Measurements from ENCODE around the gene ASB18.
A peak's percentile ranks its signal among the peaks of the same experiment; 100 is the strongest.

Gene ASB18

DNA sequence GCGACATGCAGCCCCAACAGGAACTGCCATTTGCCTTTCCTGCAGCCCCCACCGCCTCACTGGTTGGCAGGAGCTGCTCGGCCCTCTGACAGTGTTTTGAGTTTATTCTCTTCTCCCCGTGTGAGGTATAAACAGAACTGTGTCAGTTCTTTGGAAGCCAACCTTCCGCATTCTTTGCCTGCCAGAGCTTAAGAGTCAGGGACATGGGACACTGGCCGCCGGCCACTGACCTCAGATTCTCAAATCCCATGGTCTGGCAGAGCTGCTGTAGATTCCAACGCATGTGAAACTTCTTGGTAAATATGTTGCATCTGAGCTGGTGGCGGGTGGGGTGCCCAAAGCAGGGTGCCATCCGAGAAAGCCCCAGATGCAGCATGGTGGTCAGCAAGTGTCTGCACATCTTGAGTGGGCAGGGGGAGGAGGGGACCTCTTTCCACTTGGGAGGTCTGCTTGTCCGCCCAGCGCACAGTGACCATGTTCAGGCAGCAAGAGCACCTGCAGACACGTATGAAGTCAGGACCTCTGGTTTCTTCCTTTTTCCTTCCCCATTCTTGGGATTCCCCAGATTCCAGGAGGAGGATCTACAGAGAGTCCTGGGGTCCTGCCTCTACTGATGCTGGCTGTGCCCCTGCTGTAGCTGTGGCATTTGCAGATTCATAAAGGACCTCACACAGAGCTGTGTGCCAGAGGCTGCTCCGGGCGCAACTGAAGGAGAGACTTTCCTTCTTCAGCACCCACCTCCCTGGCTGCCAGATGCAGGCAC is 23.8 kb downstream of the ASB18 start:
- peak; percentile 16 for DNase-seq (ENCODE audit: low read depth)
- no peak overlapping the region for H3K4me3 ChIP-seq (ENCODE audit: low read depth, low read length)
- TF ChIP-seq, protein P1, sequence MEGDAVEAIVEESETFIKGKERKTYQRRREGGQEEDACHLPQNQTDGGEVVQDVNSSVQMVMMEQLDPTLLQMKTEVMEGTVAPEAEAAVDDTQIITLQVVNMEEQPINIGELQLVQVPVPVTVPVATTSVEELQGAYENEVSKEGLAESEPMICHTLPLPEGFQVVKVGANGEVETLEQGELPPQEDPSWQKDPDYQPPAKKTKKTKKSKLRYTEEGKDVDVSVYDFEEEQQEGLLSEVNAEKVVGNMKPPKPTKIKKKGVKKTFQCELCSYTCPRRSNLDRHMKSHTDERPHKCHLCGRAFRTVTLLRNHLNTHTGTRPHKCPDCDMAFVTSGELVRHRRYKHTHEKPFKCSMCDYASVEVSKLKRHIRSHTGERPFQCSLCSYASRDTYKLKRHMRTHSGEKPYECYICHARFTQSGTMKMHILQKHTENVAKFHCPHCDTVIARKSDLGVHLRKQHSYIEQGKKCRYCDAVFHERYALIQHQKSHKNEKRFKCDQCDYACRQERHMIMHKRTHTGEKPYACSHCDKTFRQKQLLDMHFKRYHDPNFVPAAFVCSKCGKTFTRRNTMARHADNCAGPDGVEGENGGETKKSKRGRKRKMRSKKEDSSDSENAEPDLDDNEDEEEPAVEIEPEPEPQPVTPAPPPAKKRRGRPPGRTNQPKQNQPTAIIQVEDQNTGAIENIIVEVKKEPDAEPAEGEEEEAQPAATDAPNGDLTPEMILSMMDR (IDR thresholded peaks at IDR 0.05; ENCODE audit: low read depth, low read length, missing control alignments), result no peak
- in situ Hi-C loops (cut with HindIII; ENCODE audit: low sequenced_read_pairs), result no loop called here

DNA sequence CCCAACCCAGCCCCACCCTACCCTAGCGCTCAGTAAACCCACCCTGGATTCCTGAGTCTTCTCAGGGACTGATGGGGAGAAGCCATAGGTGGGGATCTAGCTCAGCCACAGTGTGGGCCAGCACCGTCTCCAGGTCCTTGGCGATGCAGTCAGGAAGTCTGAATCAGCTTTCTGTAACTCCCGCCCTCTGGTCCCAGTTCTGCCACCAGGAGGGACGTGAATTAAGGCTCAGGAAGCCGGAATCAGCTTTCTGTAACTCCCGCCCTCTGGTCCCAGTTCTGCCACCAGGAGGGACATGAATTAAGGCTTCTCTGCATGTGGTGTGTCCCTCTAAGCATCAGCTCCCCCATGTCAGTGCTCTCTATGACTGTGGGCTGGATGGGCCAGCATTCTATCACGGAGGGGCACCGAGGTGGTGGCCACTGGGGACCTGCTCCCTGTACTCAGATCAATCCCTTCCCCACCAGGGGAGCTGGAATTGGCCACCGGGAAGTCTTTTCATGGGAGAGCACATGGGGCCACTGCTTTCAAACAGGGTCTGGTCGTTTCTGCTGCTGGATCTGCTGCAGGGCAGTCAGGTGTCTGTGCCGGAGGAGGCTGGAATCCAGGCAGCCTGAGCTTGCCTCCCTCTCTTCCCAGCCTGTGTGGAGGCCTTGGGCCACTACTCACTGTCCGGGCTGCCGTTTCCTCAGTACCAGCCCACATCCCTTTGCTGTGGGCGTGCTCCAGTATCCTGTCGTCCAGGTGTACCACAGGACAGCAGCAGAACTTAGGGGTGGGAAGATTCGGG is 24.7 kb downstream of the ASB18 start:
- TF ChIP-seq, protein P1 (IDR thresholded peaks at IDR 0.05; ENCODE audit: low read depth, low read length, missing control alignments), result no peak
- in situ Hi-C loops (cut with HindIII; ENCODE audit: low sequenced_read_pairs), result no loop called here
- no peak for DNase-seq (ENCODE audit: low read depth)
- H3K4me3 ChIP-seq (ENCODE audit: low read depth, low read length), result no peak overlapping the region

DNA sequence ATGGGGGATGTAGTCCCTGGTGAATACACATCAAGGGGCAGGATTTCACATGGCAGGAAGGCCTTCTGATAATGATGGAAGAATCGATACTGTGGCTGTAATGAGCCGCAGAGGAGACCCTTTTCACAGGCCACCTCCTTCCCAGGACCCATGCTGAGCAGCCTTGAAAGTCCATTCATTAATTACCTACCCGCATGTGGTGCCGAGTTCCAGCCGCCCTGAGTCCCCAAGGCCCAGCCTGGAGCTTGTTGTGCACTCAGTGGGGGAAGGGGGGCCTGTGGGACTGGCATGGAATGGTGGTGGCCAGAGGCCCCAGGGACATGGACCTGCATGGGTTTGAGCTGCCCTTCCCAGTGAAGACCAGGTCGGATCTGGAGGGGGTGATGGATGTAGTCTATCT is 25.5 kb downstream of the ASB18 start:
- no peak overlapping the region for H3K4me3 ChIP-seq (ENCODE audit: low read depth, low read length)
- in situ Hi-C loops (cut with HindIII; ENCODE audit: low sequenced_read_pairs), result no loop called here
- no peak for DNase-seq (ENCODE audit: low read depth)
- TF ChIP-seq, protein P1 (IDR thresholded peaks at IDR 0.05; ENCODE audit: low read depth, low read length, missing control alignments), result no peak

DNA sequence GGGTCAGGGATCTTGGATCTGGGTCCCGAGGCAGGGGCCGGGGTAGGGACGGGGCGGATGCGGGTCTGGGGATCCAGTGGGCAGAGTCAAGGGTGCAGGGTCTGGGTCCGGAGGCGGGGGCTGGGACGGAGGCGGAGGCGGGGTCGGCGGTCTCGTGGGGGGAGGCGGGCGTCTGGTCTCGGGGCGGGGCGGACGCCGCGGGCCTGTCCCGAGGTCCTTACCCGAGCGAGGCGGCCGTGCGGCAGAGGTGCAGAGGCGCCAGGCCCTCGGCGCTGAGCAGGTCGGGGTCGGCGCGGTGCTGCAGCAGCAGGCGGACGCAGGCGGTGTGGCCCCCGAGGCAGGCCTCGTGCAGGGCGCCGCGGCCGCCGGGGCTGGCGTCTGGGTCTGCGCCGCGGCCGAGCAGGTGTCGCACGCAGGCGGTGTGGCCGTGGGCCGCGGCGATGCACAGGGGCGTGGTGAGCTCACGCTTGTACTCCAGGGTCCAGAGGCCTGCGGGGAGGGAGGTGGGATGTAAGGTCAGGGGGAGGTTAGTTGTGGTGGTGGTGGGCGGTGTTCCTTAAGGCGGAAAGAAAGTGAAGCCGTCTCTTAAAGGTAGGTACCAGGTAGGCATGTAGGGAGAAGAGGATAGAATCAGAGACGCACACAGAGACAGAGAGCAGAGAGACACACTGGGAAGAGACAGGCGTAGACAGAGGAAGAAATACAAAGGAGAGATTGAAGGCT is 26.6 kb downstream of the ASB18 start:
- DNase-seq (ENCODE audit: low read depth), result no peak
- in situ Hi-C loops (cut with HindIII; ENCODE audit: low sequenced_read_pairs), result no loop called here
- TF ChIP-seq, protein P1 (IDR thresholded peaks at IDR 0.05; ENCODE audit: low read depth, low read length, missing control alignments), result no peak
- H3K4me3 ChIP-seq (ENCODE audit: low read depth, low read length), result peak overlapping the region; percentile 27

DNA sequence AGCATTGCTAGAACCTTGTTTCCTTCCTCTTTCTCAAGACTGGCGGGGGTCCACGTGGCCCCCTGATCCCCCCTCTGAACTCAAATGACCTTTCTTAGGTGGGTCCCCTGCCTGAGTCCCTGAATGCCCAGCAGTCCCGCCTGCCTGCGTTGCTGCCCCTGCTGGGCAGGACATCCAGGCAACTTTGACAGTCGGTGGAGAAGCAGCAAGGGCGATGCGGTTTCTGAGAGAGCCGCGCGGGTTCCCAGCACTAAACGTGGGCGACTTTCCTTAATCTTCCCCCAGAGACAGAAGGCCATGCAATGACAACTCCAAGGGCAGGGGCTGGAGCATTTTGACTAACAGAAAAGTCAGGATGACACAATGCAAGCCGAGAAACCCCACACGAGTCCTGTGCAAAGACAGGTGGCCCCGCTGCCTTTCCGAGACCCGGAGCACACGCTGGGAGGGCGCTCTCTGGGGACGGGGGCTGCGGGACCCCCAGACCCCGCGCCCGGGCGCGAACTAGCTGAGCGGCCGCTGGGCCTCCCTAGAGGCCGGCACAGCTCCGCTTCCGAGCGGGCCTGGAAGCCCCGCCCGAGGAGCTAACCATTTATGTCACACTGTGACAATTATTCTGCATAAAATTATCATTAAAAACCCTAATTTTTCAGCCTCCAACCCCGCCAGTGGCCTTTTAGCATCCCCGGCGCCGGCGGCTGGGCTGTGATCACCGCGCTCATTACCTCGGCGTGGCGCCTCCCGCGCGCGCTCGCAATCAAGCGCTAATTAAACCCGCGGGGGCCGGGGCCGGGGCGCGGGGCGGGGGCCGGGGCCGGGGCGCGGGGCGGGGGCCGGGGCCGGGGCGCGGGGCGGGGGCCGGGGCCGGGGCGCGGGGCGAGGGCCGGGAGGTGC is 27.4 kb downstream of the ASB18 start:
- TF ChIP-seq, protein P1 (IDR thresholded peaks at IDR 0.05; ENCODE audit: low read depth, low read length, missing control alignments), result no peak
- DNase-seq (ENCODE audit: low read depth), result no peak
- peak overlapping the region; percentile 27 for H3K4me3 ChIP-seq (ENCODE audit: low read depth, low read length)
- in situ Hi-C loops (cut with HindIII; ENCODE audit: low sequenced_read_pairs), result no loop called here
